HepG2 (cell line): Measurements from ENCODE around the gene DRAXIN. TPM values are rescaled to one million over a fixed set of nuclear protein-coding genes. Genes with fewer than 3 reads are reported as not detected.

Experiments used
- ATF6 ChIP-seq: sonication (generic); formaldehyde crosslinking; conservative IDR thresholded peaks from 2 replicates; pipeline ENCODE4 v1.4.0; 2020; ENCODE audit warnings: missing genetic modification reagents
- BATF2 ChIP-seq: sonication (generic); formaldehyde crosslinking; IDR thresholded peaks from 2 replicates; pipeline ENCODE4 v1.8.0; 2022; ENCODE audit warnings: mild to moderate bottlenecking, missing genetic modification reagents, moderate library complexity
- DZIP1 ChIP-seq: sonication (generic); formaldehyde crosslinking; IDR thresholded peaks from 2 replicates; pipeline ENCODE4 v1.5.0; 2020; ENCODE audit warnings: mild to moderate bottlenecking, missing genetic modification reagents
- ELF3 ChIP-seq: IDR thresholded peaks from 2 replicates; pipeline ENCODE4 v1.6.1; 2016; ENCODE audit warnings: missing genetic modification reagents, missing compliant biosample characterization
- IKZF5 ChIP-seq: IDR thresholded peaks from 2 replicates; pipeline ENCODE4 v1.6.1; 2018; ENCODE audit warnings: missing genetic modification reagents, mild to moderate bottlenecking, missing compliant biosample characterization
- KDM3A ChIP-seq: IDR thresholded peaks from 2 replicates; pipeline ENCODE4 v1.6.1; 2018; ENCODE audit warnings: low read depth, missing compliant biosample characterization
- MBD4 ChIP-seq: IDR thresholded peaks from 2 replicates; pipeline ENCODE4 v1.6.1; 2012; ENCODE audit warnings: low read length, inconsistent platforms, borderline replicate concordance
- MTF2 ChIP-seq: sonication (generic); formaldehyde crosslinking; IDR thresholded peaks from 2 replicates; pipeline ENCODE4 v1.5.0; 2020; ENCODE audit warnings: missing genetic modification reagents, borderline replicate concordance
- NCOR1 ChIP-seq: fragments of 200-600 bp; sonication (generic); IDR thresholded peaks from 2 replicates; pipeline ENCODE4 v1.7.0; 2017; ENCODE audit warnings: antibody characterized with exemption, low read length, borderline replicate concordance
- POLR2AphosphoS2 ChIP-seq: IDR thresholded peaks from 2 replicates; pipeline ENCODE4 v1.6.1; 2011; ENCODE audit warnings: low read depth, low read length, improper control_type of control experiment
- TERF1 ChIP-seq: sonication (generic); formaldehyde crosslinking; IDR thresholded peaks from 2 replicates; pipeline ENCODE4 v1.8.0; 2022; ENCODE audit warnings: mild to moderate bottlenecking, missing genetic modification reagents, moderate library complexity
- ZNF207 ChIP-seq: fragments of 450-650 bp; IDR thresholded peaks from 2 replicates; pipeline ENCODE4 v1.6.1; 2016; ENCODE audit warnings: antibody characterized with exemption, borderline replicate concordance
- ZNF350 ChIP-seq: sonication (generic); formaldehyde crosslinking; IDR thresholded peaks from 2 replicates; pipeline ENCODE4 v1.4.0; 2020; ENCODE audit warnings: mild to moderate bottlenecking, low read depth, missing genetic modification reagents, borderline replicate concordance
- ZNF547 ChIP-seq: sonication (generic); formaldehyde crosslinking; IDR thresholded peaks from 2 replicates; pipeline ENCODE4 v1.5.1; 2020; ENCODE audit warnings: mild to moderate bottlenecking, missing genetic modification reagents
- ZXDC ChIP-seq: sonication (generic); formaldehyde crosslinking; IDR thresholded peaks from 2 replicates; pipeline ENCODE4 v1.5.0; 2020; ENCODE audit warnings: mild to moderate bottlenecking, missing genetic modification reagents
- polyA plus RNA-seq, 8 experiments: library from polyadenylated mRNA; depleted of rRNA in 3 of 8; stranded (reverse) in 7 of 8; unstranded in 1 of 8; fragments of >200 nt; fragmentation: Illumina TruSeq in 4 of 8; extraction: Trizol in 4 of 8; gene quantifications; 2 replicates each; pipeline versions ENCODE4 v1.2.1 to v1.2.3, GENCODE V29; 2011 to 2016; ENCODE audit warnings: low read depth in 4 of 8, missing spikeins in 1 of 8, mixed read lengths in 1 of 8; ENCODE audit not compliant: insufficient read depth in 1 of 8
- total RNA-seq, 5 experiments: library from RNA; depleted of rRNA; stranded (reverse); fragments of >200 nt; fragmentation: Illumina TruSeq; extraction: Trizol; gene quantifications; 2 replicates each; pipeline ENCODE4 v1.2.3, GENCODE V29; 2016; ENCODE audit warnings: low read depth in 1 of 5

DRAXIN gene
- total and polyA plus RNA-seq, 2 of the 13 experiments (the other 11 are each of a cell fraction or from before 2014, with no cell fraction given): 0.02 TPM; not detected in 1

GRCh38 chr1:11680270-11681070, 11.0 kb upstream of the DRAXIN start (continued):
- TF ChIP-seq NCOR1 (no peak), MBD4 (no peak), ZNF350 (no peak; the same call in 1 of the 2 replicates), KDM3A (CRISPR knock-in tag) (peak; percentile 73; the same call in 1 of the 2 replicates), BATF2 (no peak), MTF2 (CRISPR knock-in tag) (peak; percentile 76; the same call in 1 of the 2 replicates), ZNF547 (CRISPR knock-in tag) (peak; percentile 70; the same call in 1 of the 2 replicates), ELF3 (CRISPR knock-in tag) (no peak), ZXDC (CRISPR knock-in tag) (peak; percentile 78; the same call in 1 of the 2 replicates), TERF1 (CRISPR knock-in tag) (peak; percentile 74; the same call in 1 of the 2 replicates), IKZF5 (CRISPR knock-in tag) (peak; percentile 20; the same call in 1 of the 2 replicates), ZNF207 (no peak), POLR2AphosphoS2 (no peak), DZIP1 (CRISPR knock-in tag) (no peak), ATF6 (CRISPR knock-in tag) (no peak)
